GM18519 (cell line): Measurements from ENCODE around the gene CBFA2T3.

Source experiments
- ATAC-seq: cut with Tn5 transposase; IDR thresholded peaks from one replicate; pipeline ENCODE4 v1.9.1; 2021; ENCODE audit warnings: mild to moderate bottlenecking, moderate library complexity; ENCODE audit not compliant: unreplicated experiment, low FRiP score

Gene CBFA2T3

DNA sequence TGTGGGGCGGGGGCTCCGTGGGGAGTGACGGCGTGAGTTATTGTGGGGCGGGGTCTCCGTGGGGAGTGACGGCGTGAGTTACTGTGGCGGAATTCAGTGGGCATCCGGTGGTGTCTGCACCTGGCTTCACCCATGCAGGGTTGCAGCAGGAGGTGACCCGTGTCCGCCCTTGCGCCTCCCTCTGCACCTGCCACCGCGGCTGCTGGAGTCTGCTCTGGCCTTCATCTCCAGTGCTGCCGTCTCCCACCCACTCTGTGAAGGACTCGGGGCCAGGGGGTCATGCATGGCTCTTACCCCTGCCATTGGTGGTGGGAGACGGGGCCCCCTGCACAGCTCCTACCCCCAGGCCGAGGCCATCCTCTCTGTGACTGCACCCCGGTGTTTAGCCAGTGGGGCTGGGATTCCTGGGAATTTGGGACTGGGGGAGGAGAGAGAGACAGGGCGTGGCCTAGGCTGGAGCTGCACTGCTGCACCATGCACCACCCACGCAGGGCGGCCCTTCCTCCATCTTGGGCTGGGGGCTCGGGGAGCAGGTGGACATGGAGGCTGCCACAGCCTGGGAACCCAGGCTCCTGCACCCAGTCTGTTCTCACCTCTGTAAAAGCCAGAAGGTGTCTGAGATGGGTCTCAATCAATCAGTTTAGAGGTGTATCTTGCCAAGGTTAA lies 109.3 kb downstream of the CBFA2T3 start:
- ATAC-seq: no peak

DNA sequence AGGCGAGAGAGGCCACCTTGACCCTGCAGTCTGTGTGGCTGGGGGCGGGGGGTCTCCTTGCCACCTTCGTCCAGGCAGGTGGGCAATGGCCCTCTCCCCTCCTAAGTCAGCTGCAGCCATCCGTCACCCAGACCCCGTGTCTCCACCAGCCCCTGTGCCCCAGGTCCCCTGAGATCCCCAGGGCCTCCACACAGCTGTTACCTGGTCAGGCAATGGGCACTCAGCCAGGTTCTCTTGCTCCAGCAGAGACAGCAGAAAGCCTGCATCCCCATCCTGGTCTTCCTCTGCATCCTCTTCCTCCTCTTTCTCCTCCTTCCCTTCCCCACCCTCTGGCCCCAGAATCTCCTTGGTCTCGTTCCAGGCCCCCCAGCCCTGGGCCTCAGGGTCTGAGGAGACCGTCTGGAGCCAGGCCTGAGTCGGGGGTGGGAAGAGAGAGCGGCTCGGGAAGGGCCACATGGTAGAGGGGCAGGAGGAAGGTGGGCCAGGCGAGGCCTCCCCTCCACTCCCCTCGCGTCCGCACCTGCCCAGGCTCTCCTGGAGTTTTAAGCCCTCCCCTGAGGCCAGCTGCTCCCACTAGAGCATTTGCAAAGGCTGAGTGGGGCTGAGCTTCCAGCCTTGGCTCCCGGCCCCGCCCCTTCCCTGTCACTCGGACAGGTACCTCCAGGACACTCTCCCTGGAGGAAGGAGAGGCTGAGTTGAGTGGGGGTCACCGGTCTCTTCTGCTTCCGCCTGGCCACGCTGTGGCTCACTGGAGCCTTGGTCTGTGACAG lies 110.7 kb downstream of the CBFA2T3 start, which contains the start of gene PABPN1L:
Gene PABPN1L (minus strand): TSS at position 510 of the 770 bp plus-strand sequence. CDS start 54 bp downstream, at position 456.
- ATAC-seq: no peak

DNA sequence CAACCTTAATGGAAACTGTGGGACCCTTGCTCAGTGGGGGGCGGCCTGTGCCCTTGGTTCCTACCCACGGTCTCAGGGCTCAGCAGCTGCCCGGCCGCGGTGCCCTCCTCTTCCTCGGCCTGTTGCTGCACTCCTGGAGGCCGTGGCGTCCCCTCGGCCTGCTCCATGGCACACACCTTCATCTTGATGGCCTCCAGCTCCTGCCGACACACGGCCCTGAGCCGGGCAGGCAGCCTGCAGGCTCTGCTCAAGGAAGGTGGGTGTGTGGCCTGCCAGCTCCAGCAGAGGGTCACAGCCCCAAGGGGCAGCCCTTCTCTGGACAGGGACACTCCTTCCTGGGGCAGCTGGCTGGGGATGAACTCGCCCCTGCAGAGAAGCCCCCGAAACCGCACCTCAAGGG lies 111.3 kb downstream of the CBFA2T3 start:
- ATAC-seq: no peak

DNA sequence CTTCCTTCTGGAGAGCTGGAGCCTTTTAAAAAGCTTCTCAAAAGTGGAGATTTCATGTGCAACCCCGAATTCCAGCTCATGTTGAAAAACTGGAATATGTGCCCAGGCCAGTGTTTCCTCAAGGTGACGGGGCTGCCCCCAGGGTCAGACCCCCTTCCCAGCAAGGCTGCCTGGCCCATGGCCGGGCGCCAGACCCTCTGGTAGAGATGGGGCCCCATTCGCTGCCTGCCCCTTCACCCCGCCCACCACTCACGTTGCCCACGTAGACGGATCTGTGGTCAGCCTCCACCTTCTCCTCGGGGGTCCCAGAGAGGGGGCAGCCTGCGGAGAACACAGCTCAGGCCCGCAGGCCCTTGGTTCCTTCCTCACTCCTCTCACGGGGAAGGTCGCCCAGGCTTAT lies 111.7 kb downstream of the CBFA2T3 start:
- no peak for ATAC-seq

DNA sequence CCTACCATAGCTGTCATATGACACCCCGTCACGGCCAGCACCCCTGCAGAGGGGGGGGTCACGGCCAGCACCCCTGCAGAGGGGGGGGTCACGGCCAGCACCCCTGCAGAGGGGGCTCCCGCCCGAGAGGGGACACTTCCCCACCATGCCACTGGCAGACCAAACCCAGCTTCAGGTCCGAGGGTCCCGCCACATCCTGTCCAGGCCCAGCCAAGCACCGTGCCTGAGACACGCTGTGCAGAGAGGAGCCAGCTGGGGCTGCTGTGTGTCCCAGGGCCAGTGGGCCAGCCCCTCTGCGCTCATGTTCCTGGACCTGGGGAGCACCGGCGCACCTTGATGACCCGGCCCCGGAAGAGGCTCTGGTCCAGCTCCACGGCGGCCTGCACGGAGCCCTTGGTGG lies 112.5 kb downstream of the CBFA2T3 start:
- ATAC-seq: no peak

DNA sequence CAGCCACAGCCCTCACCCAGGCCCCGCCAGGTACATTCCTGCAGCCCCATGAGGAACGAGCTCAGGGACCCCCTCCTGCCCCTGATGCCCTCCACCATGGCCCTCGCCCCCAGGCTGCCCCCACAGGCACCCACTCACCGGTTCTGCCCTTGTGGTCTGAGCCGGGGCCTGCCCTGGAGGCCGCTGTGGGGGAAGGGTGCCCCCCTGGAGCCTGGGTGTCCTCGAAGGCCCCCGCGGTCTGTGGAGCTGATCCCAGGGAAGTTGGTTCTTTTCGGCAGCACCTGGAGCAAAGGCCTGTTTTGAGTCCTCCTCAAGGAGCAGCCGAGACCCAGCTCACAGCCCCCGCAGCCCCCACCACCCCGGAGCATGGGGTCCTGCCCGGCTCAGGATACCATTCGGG lies 112.9 kb downstream of the CBFA2T3 start:
- no peak for ATAC-seq

DNA sequence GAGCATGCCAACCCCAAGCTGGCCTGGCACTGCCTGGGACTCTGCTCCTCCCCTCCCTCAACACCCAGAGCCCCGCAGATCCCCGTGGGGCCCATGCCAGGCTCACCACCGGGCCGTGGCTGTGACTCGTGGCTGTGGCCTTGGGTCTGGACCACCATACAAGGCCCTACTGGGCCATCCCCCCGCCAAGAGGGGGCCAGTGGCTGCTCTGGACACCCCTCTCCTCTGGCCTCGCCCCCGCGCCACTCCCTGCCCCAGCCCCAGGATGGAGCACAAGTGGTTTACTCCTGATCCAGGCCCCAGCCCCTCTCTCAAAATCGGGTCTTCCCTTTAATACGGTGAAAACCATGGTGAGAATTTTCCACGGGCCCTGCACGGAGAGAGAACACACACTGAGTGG lies 113.6 kb downstream of the CBFA2T3 start:
- ATAC-seq: no peak

DNA sequence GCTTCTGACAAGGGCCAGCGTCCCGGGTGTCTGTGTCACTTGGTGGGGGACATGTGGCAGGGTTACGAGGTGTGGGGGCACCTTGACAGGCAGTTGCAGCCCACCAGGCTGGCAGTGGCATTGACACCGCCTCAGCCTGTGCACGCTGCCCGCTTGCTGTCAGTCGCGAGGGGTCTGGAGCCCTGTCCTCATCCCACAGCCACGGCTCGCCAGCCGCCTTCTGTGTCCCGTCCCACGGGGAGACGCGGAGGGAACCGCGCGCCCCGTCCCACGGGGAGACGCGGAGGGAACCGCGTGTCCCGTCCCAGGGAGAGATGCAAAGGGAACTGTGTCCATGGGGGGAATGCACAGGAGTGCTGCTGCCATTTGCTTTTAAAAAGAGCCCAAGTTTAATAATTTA lies 114.0 kb downstream of the CBFA2T3 start:
- no peak for ATAC-seq

DNA sequence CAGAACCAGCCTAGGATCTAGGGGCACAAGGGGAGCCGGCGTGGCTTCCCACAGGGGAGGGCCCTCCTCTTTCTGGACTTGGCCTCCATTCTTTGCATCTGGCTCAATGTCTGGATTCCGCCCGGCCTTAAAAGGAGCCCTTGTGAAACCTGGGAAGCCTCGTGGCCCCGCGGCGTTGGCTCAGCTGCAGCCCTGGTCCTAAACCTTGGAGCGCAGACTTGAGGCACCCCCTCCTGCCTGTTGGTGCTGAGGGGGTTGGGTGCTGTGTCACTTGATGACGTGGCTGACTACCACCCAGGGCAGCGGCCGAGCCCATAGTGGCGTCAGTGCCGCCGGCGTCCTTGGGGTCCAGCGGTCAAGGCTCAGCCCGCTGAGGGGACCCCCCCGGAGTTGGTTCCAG lies 115.6 kb downstream of the CBFA2T3 start:
- ATAC-seq: no peak

DNA sequence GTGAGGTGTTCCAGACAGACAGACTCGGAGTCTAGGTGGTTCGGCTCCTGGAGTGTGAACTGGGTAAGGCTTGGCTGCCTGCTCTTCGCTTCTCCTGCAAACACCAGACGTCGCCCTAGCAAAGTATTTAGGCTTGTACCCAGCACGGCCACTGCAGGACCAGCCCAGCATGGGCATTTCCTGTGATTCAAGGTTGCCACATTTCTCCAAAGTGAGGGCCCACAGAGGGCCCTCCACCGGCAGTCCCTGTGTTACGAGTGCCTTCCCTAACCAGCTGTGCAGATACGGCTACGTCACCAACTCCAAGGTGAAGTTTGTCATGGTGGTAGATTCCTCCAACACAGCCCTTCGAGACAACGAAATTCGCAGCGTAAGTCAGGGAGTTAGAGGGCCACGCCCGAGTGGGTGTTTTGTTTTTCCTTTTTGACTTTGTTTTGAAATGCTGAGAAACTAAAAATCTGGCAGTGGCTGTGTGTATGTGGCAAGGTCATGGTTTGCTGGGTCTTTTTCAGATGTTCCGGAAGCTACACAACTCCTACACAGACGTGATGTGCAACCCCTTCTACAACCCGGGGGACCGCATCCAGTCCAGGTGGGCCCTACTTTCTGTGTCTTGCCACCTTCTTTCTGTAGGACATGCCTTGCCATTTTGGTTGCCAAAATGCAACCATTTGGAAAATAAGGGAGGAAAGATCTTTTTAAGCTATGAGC lies 117.5 kb downstream of the CBFA2T3 start:
- ATAC-seq: no peak

DNA sequence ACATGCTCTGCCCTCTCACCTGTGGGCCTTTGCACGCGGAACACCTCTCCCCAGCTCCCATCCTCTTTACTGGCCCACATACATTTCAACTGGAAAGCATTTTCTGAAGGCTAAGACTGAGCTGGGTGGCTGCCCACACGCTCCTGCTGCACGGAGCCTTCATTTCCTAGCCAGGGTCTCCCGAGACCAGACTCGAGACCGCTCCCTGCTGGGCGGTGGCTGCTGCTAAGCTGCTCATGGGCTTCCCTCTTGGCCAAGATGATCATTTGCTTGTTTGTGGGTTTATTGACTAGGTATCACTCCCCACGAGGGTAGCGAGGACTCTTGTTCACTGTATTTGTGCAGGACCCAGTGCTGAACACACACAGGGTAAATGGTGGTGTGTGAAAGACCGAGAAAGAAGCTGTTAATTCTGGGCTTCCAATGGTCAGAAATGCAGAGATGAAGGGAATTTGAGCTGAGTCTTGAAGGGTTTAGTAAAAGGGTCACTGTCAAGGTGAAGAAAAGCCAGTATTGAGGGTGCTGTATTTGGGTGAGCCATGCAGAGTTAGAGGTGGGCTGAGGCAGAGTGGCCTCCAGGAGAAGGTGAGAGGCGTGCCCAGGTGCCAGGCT lies 119.2 kb downstream of the CBFA2T3 start:
- no peak for ATAC-seq

DNA sequence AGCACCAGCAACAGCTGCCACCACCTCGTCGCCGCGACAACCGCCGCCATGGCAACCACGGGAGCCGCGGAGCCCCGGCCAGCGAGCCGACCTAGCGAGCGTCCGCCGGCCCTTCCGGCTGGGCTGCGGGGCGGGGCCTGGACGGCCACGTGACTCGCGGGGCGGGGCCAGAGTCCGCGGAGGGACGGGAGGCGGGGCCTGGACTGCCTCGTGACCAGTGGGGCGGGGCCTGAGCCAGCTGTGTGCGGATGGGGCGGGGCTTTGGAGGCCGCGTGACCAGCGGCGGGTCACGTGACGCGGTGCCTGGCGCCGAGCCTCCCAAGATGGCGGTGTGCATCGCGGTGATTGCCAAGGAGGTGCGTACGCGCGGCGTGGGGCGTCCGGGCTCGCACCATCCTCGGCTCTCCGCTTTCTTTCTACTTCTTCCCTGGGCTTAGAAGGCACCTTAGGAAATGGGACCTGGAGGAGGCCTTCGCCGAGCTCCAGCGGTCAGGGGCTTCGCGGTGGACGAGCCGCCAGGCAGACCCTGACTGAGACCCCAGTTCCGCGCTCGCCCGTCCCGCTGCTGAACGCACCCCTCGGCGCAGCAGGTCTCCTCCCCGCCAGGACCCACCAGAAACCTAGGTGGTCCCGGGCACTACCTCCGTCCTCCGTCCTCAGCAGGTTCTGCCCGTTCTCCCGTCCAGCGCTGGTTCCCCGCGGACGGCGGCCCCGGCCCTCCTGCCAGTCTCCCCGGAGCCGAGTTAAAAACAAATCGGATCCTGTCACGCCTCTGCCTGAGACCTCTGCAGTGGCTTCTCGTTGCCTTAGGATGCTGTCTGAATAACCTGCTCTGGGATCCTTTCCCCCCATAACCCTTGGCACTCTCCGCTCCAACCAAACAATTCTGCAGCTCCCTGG lies 119.9 kb downstream of the CBFA2T3 start, which contains the start of the genes GALNS and TRAPPC2L:
Gene GALNS (minus strand): TSS at position 120 of the 900 bp plus-strand sequence. CDS start 70 bp downstream, at position 50.
Gene TRAPPC2L (plus strand): TSS at position 300 of the 900 bp plus-strand sequence. CDS start 24 bp downstream, at position 324.
- peak; percentile 58 for ATAC-seq

DNA sequence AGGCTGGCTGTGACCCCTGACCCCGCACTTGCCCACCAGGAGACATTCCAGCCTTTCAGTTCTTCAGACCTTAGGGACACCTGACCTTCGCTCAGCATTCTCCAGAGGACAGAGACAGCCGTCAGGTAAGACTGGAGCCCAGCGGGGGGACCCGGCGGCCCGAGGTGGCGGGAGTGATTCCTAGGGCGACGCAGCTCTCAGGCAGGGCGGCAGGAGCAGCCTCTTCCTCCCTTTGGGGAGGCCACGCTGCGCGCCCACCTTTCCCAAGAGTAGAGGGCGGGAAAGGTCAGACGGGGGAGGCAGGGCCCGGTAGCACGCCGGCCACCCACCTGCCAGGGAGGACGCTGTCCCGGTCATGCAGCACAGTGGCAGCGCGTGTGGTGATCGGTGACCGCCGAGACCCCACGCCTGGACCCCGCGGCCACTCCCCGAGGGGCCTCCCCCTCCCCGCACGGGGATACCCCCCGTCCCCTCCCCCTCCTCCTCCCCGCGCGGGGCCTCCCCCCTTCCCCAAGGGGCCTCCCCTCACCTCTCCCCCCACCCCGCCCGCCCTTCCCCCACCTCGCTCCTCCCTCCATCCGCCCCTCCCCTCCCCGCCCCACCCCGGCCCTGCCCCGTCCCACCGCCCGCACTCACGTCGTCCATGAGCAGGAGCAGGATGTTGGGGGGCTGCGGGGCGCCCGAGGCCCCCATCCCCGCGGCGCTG lies 120.7 kb downstream of the CBFA2T3 start:
- ATAC-seq: no peak

DNA sequence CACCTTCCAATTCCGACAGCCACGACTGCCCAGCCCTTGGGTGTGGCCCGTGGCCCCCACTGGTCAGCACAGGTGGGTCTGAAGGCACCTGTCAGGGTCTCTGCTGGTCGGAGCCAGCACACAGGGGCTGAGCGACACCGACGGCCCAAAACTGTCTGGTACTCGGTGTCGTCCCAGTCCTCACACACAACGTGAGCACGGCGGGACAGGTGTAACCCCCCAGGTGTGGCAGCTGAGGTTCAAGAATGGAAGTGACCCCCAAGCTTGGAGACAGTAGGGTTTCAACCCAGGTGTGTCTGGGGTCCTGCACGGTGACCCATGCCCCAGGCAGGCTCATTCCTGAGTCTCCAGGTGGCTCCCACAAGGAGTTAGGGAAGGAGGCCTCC lies 121.3 kb downstream of the CBFA2T3 start:
- no peak for ATAC-seq

DNA sequence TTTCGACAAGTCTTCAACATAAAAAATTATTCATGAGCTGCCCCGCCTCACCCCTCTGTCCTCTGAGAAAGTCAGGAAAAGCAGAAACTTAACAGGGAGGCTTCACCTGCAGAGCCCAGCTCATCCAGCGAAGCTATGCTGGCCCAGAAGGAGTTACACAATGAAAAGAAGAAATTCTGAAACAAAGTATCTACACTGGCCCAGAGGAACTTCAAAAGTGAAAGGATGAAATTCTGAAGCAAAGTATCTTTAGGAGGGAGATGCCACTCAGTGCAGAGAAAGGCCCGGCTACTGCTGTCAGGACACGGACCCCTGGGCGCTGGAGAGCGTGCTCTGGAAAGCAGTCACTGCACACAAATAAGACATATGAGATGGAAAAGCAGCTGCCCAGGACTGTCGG lies 121.8 kb downstream of the CBFA2T3 start:
- ATAC-seq: no peak

DNA sequence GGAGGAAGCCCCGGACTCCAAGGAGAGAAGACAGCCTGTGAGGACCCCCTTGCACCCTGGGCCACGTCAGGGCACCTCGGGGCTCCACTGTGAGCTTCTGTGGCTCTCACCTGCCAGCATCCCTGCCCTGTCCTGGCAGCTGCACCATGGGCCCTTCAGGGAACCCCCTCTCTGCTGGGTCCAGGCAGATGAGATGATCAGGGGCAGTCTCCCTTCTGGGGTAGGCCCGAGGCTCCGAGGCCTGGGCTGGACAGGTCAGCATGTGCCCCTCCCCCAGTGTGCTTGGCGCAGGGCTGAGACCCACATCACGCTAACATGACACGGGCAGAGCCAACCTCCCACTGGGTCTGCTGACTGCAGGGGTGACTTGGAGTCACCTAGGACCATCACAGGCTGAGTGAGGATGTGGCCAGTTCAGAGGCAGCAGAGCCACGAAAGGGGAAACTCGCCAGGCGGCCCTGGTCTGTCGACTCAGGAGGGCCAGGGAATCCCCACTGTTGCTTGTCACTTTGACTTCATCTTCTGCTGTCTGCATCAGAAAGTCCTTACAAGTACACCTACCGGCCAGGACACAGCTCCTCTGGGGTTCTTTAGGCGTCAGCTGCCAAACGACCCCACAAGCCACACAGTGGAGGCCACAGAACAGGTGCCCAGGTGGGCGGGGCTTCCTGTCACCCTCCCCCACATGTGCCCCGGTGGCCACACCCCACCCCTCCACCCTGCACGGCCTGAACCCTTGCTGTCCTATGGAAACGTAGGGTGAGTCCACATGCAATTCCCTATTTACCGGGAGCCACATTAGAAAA lies 122.5 kb downstream of the CBFA2T3 start:
- no peak for ATAC-seq

DNA sequence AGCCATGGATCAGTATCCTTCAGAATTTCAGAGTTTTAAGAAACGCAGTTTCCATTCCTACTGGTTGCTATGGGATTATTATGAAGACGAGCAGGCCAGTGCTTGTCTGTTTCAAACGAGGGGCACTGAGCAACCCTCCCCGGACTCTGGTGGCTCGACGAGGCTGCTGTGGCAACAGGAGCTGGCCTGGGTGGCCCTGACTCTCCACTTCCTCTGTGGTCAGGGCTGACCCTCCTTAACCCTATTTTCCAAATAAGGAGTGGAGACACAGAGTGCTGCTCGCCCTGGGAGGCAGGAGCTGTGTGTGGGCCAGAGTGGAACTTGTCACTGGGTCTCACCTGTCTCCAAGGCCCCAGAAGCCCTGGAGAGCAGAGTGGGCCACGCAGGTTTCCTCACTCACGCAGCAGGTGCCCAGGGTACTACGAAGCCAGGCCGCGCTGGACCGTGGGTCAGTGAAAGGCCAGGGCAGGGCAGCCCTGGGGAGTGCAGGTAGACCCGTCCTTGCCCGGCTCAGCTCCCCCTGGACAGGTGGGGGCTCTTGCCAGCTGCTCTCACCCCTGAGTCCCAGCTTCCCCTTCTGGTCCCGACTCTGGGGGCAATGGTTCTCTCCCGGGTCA lies 123.6 kb downstream of the CBFA2T3 start:
- ATAC-seq: no peak

DNA sequence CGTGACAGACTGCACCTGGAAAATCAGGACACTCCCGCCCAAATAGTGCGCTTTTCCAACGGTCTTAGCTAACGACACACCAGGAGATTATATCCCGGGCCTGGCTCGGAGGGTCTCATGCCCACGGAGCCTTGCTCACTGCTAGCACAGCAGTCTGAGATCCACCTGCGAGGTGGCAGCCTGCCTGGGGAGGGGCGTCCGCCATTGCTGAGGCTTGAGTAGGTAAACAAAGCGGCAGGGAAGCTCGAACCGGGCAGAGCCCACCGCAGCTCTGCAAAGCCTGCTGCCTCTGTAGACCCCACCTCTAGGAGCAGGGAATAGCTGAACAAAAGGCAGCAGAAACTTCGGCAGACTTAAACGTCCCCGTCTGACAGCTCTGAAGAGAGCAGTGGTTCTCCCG lies 125.4 kb downstream of the CBFA2T3 start:
- ATAC-seq: no peak
